HG03108 (cell line): ENCODE data around the gene MMP8.
"Not testable (repeated sequence)": the region's sequence is repeated elsewhere in the genome, so short reads cannot be mapped to it uniquely, and the experiment has no call there.

Source experiments
- ATAC-seq: cut with Tn5 transposase; IDR thresholded peaks from one replicate; pipeline ENCODE4 v1.9.1; 2021; ENCODE audit warnings: moderate library complexity; ENCODE audit not compliant: unreplicated experiment

The MMP8 gene, protein sequence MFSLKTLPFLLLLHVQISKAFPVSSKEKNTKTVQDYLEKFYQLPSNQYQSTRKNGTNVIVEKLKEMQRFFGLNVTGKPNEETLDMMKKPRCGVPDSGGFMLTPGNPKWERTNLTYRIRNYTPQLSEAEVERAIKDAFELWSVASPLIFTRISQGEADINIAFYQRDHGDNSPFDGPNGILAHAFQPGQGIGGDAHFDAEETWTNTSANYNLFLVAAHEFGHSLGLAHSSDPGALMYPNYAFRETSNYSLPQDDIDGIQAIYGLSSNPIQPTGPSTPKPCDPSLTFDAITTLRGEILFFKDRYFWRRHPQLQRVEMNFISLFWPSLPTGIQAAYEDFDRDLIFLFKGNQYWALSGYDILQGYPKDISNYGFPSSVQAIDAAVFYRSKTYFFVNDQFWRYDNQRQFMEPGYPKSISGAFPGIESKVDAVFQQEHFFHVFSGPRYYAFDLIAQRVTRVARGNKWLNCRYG

DNA sequence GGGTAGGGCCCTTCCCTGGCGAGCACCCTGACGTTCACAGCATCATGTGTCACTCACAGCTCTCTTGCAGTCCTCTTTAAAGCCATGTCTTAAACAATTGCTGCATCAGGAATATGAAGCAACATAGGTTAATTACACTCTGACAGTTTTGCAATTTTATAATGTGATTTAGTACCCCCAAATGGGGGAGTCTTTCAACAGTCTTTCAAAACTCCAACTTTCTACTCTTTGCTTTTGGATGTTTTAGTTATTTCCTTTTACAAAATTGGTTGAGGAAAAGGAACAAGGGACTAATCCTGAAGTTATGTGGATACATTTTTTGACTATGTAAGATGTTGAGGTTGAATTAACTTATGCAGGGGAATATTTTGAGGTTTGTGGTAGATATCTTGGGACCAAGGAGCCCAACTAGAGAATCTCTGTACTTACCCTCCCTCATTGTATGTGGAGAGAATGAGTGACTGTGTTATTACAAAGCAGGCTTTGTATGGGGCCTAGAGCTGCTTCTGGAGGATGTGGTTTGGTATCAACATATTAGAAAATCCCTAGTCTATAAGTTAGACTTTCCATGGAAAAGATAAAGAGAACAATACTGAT is at the start of gene MMP8:
Gene MMP8, minus strand, starts transcription at position 51 of the 597 bp plus-strand sequence. CDS start 99 bp downstream, outside the sequence.
- ATAC-seq, result no peak

DNA sequence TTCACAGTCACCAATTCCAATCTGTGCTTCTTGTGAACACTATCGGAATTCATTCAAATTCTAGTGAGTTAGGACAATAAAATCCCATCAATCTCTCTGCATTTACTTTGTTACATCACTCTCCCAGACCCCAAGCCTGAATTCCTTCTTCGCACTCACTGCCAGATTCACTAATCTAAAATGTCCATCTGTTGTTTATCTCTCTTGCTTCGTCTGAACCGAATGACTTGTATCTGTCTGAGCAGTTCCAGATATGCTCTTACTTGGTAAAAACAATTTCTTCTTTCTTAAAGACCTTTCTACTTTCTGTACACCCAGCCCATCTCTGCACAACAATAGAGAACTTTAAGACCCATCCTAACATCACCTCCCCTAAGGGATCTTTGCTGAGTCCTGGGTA is 48.6 kb upstream of the MMP8 start:
- ATAC-seq, result no peak

DNA sequence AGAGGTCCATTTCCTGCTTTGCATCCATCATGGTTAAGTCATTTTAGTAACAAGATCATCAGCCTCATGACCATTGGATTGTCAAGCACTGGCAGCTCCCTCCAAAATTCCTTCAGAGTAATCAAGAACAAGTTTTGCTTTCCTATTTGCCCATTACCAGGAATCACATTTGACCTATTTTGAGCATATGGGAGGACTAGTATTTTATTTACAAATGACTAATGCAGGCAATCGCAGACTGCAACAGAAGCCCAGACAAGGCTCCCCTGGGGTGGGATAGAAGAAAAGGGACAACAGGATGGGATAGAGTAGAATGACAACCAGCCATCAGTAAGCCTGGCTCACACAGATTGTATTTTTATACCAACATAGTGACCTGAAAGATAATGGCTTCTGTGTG is 46.6 kb upstream of the MMP8 start:
- ATAC-seq, result no peak

- no peak for ATAC-seq
Measured at GRCh38 chr11:102770191-102770590, 45.4 kb upstream of the MMP8 start.

DNA sequence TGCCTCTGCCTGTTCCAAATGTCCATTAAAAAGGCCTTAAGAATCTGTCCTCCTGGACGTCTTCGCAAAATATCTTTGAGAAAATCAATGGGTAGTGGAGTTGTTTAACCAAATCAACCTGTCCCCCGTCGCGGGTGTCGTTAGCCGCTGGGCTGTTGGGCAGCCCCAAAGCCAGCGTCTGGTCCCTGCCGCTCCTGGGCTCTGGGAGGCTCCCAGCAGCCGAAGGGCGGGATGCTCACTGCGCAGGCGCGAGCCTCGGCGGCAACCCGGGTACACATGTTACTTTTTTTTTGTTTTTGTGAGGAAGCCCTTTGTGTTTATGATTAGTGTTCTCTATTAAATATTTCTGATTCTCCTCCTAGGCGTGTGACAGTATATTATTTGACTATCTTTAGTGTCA is 43.0 kb upstream of the MMP8 start:
- ATAC-seq, result no peak

DNA sequence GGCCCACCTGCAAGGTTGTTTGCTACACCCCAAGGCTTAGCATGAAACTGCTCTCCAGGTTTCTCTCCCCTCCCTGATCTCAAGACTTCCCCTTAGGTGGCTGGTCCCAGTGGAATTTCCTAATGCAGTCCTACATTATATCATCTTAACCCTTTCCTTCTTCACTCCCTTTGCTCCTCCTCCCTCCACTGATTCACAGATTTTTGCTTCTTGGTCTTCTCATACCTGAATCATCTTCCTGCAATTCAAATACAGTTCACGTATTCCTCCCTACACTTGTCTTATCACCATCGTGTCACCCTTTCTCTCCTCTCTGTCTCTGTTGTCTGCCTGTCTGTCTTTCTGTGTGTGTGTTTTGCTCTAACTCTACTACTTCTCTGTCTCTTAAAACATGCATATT is 38.7 kb upstream of the MMP8 start:
- ATAC-seq, result no peak

- no peak for ATAC-seq
Measured at GRCh38 chr11:102762361-102762767, 37.6 kb upstream of the MMP8 start.

- no peak for ATAC-seq
Measured at GRCh38 chr11:102761646-102762238, 37.0 kb upstream of the MMP8 start.

- ATAC-seq, result no peak
Measured at GRCh38 chr11:102760344-102761035, 35.7 kb upstream of the MMP8 start.

- no peak for ATAC-seq
Measured at GRCh38 chr11:102757823-102758549, 33.2 kb upstream of the MMP8 start.

- ATAC-seq, result no peak
Measured at GRCh38 chr11:102753267-102753666, 28.5 kb upstream of the MMP8 start.

DNA sequence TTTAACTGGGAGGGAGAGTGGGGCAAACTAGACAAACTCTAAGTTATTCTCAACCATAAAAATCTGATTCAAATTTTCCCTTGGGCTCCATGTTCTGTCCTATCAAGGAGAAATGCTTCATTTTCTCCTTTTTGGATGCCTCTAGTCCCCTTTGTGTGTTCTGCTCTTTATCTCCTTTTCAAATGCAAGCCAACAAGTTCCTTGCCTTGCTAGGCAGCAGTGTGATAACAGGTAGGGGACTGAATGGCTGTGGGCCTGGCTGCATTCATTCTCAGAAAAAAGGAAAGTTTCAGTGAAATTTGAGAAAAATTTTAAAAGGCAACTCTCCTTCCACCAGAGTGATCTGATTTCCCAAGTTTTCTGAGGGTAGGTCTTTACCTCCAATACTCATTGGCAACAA is 26.9 kb upstream of the MMP8 start:
- no peak for ATAC-seq

DNA sequence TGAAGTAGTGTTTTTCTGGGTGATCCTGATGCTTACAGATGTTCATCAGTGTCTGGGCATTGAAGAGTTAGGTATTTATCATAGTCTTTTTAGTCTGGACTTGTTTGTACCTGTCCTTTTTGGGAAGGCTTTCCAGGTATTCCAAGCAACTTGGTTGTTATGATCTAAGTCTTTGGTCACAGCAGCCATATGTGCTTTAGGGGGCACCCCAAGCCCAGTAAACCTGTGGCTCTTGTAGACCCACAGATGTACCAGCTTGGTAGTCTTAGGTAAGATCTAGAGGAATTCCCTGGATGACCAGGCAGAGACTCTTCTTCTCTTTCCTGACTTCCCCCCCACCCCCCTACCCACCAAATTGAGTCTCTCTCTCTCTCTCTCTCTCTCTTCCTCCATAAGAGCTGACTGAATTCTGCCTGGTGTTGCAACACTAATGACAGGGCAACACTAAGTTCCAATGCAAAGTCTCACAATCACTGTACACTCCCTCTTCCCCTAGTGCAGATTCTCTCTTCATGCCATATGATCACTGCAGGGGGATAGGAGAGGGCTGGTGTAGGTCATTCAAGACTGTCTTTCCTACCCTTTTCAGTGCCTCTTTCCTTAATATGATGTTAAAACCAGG is 24.5 kb upstream of the MMP8 start:
- ATAC-seq, result no peak

GRCh38 chr11:102746746-102747578 is 22.2 kb upstream of the MMP8 start:
- ATAC-seq, result not testable (repeated sequence)

DNA sequence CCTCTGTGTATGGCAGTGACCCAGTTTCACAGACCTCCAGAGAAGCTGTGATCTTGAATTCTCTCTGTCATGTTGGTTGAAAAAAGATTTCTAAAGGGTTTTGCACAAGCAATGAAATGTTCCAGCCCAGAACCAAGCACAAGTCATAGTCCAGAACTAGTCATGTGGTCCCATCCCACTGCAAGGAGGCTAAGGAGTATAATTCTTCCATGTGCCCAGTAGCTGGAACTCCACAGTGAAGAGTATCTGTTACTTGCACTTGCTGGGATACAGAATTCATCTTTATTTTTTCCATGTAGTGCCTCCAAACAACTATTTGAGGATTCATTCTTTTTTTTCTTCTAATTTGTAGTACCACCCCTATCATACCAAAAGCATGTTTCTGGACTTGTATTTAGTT is 9.9 kb upstream of the MMP8 start:
- ATAC-seq, result no peak

GRCh38 chr11:102733232-102733875 is 8.6 kb upstream of the MMP8 start:
- peak; percentile 74 for ATAC-seq

DNA sequence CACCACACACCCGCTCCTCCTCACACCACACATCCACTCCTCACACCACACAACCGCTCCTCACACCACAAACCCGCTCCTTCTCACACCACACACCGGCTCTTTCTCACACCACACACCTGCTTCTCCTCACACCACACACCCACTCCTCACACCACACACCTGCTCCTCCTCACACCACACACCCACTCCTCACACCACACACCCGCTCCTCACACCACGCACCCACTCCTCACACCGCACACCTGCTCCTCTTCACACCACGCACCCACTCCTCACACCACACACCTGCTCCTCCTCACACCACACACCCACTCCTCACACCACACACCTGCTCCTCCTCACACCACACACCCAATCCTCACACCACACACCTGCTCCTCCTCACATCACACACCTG is 6.2 kb upstream of the MMP8 start:
- ATAC-seq, result not testable (repeated sequence)

- ATAC-seq, result no peak
Measured at GRCh38 chr11:102729849-102730815, 5.4 kb upstream of the MMP8 start.
